HCT116 (cell line): ENCODE data around the gene SPDYE16.
"Not testable (repeated sequence)": the region's sequence is repeated elsewhere in the genome, so short reads cannot be mapped to it uniquely, and the experiment has no call there.

Experiments
- CEBPB ChIP-seq: IDR thresholded peaks from 2 replicates; pipeline ENCODE4 v1.6.1; 2012; ENCODE audit warnings: low read depth
- CTCF ChIP-seq, 3 experiments: fragments of 200-600 bp in 1 of 3; sonication (generic) in 1 of 3; IDR thresholded peaks in 2 of 3; conservative IDR thresholded peaks in 1 of 3; 2 replicates each; pipeline ENCODE4 v1.5.1; 2012 to 2017; ENCODE audit warnings: low read depth in 2 of 3, low read length in 2 of 3, antibody characterized with exemption in 1 of 3, borderline replicate concordance in 1 of 3, control low read depth in 1 of 3, mild to moderate bottlenecking in 1 of 3, mixed read lengths in 1 of 3, mixed run types in 1 of 3, moderate library complexity in 1 of 3; ENCODE audit not compliant: insufficient read depth in 1 of 3
- EZH2 ChIP-seq: fragments of 200-600 bp; sonication (generic); IDR thresholded peaks from 2 replicates; pipeline ENCODE4 v1.6.1; 2017; ENCODE audit warnings: antibody characterized with exemption, mixed run types
- POLR2A ChIP-seq: IDR thresholded peaks from 2 replicates; pipeline ENCODE4 v1.7.0; 2011; ENCODE audit warnings: borderline replicate concordance; ENCODE audit not compliant: insufficient read depth, insufficient read length; ENCODE audit errors: extremely low read depth
- TCF7L2 ChIP-seq: IDR thresholded peaks from 2 replicates; pipeline ENCODE4 v1.7.0; 2011; ENCODE audit warnings: borderline replicate concordance, inconsistent platforms; ENCODE audit not compliant: insufficient read depth, insufficient read length; ENCODE audit errors: extremely low read depth
- ZFX ChIP-seq: fragments of 450-650 bp; IDR thresholded peaks from 2 replicates; pipeline ENCODE4 v1.6.1; 2017
- TF ChIP-seq, protein P1 (sequence below): IDR thresholded peaks from 2 replicates; pipeline ENCODE4 v1.6.1; 2012

DNA sequence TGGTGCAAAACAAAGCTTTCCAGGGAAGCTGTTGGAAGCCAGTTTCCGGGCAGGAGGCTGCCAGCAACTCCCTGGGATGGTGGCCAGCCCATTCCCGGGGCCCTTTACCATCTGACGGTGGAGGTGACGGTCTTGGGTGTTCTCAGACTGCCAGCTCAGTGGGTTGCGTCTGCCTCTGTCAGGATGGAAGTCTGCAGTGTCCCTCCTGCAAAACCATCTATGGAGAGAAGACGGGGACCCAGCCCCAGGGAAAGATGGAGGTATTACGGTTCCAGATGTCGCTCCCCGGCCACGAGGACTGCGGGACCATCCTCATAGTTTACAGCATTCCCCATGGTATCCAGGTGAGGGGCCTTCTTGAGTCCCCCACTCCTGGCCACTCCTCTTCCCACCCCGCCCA is 39.9 kb downstream of the SPDYE16 start:
- TF ChIP-seq CTCF (IDR thresholded peaks at IDR 0.05 in 2 of 3, conservative IDR thresholded peaks at IDR 0.05 in 1 of 3; ENCODE audit: borderline replicate concordance in 1 of 3, insufficient read depth in 1 of 3, low read depth in 2 of 3, low read length in 2 of 3); POLR2A; CEBPB; ZFX; EZH2; TCF7L2: not testable (repeated sequence)
- TF ChIP-seq, protein P1, sequence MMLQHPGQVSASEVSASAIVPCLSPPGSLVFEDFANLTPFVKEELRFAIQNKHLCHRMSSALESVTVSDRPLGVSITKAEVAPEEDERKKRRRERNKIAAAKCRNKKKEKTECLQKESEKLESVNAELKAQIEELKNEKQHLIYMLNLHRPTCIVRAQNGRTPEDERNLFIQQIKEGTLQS: not testable (repeated sequence)
